Kidney (tissue), 14 donors: ENCODE results near the gene SEBOX. TPM values are rescaled to one million over a fixed set of nuclear protein-coding genes. Genes with fewer than 3 reads are reported as not detected.

Experiments
- DNase-seq, 5 donors: peaks; one replicate each; pipeline ENCODE4 v3.0.0-alpha.2; 2013 to 2020
- FAIRE-seq: peaks from 2 replicates; lab custom pipeline; 2012; peaks lifted over from hg19 to GRCh38; lab: Jason Lieb, UNC
- H3K27ac ChIP-seq, 2 donors: one replicate each; pipeline ENCODE4 v1.7.0; 2013; ENCODE audit warnings: low read depth in 2 of 2, low read length in 2 of 2, inconsistent platforms in 1 of 2
- H3K27me3 ChIP-seq: one replicate; pipeline ENCODE4 v1.7.1; 2013; ENCODE audit warnings: low read length, inconsistent platforms; ENCODE audit not compliant: control insufficient read depth, insufficient read depth
- H3K36me3 ChIP-seq, 3 donors: one replicate each; pipeline versions ENCODE4 v1.7.0 to v1.7.1; 2013; ENCODE audit warnings: low read length in 3 of 3, control low read depth in 1 of 3, inconsistent platforms in 1 of 3; ENCODE audit not compliant: insufficient read depth in 3 of 3, control insufficient read depth in 2 of 3
- H3K4me1 ChIP-seq, 3 donors: one replicate each; pipeline versions ENCODE4 v1.7.0 to v1.7.1; 2013; ENCODE audit warnings: low read length in 3 of 3, inconsistent platforms in 1 of 3, low read depth in 1 of 3; ENCODE audit not compliant: control insufficient read depth in 2 of 3, insufficient read depth in 2 of 3
- H3K4me3 ChIP-seq, 3 donors: one replicate each; pipeline versions ENCODE4 v1.7.0 to v1.8.1; 2013; ENCODE audit warnings: low read length in 3 of 3, control low read depth in 1 of 3, inconsistent platforms in 1 of 3
- H3K9ac ChIP-seq, 3 donors: one replicate each; pipeline versions ENCODE4 v1.7.0 to v1.7.1; 2013; ENCODE audit warnings: low read length in 3 of 3, control low read depth in 1 of 3, inconsistent platforms in 1 of 3
- H3K9me3 ChIP-seq, 3 donors: one replicate each; pipeline versions ENCODE4 v1.7.0 to v1.7.1; 2013; ENCODE audit warnings: low read length in 3 of 3, control low read depth in 1 of 3, inconsistent platforms in 1 of 3; ENCODE audit not compliant: control insufficient read depth in 2 of 3, insufficient read depth in 1 of 3
- intact Hi-C: fragments of 100-400 bp; cut with DNase I; formaldehyde crosslinking; loops from one replicate; pipeline ENCODE4 v1.11.1; 2022
- microRNA-seq: library from miRNA; unstranded; fragments of <30 nt; microRNA quantifications from one replicate; pipeline ENCODE4 v1.2.0, GENCODE V29; 2020
- polyA plus RNA-seq: library from polyadenylated mRNA; stranded (reverse); fragments of 350-450 nt; fragmentation: Illumina TruSeq; extraction: RNeasy Lipid Tissue Mini Kit (QIAGEN cat#74804); gene quantifications from one replicate; pipeline ENCODE4 v1.2.3, GENCODE V29; 2014; ENCODE audit warnings: low read depth, low replicate concordance; ENCODE audit not compliant: insufficient read depth
- total RNA-seq: library from RNA; stranded (reverse); fragmentation: NEBNext Ultra II Directional; extraction: Animal tissue kit (Norgen Biotek cat#: 25700); gene quantifications from one replicate; pipeline ENCODE4 v1.2.1, GENCODE V29; 2021
- TF ChIP-seq, protein P1 (sequence below): IDR thresholded peaks from 3 replicates; pipeline ENCODE4 v1.5.1; 2012; ENCODE audit warnings: mild to moderate bottlenecking, moderate library complexity, borderline replicate concordance; ENCODE audit not compliant: insufficient read depth; ENCODE audit errors: extremely low read depth
- donor health status: control.
- donor health status: control.
- donor health status: control.
- donor health status: control.
- donor health status: control.
- donor health status: DM: yes; HTN: yes; CAD: no.
- donor health status: Normal renal cell carcinoma (clear cell type).

SEBOX gene
- total and polyA plus RNA-seq, 2 donors from 2014 or later: not detected

DNA sequence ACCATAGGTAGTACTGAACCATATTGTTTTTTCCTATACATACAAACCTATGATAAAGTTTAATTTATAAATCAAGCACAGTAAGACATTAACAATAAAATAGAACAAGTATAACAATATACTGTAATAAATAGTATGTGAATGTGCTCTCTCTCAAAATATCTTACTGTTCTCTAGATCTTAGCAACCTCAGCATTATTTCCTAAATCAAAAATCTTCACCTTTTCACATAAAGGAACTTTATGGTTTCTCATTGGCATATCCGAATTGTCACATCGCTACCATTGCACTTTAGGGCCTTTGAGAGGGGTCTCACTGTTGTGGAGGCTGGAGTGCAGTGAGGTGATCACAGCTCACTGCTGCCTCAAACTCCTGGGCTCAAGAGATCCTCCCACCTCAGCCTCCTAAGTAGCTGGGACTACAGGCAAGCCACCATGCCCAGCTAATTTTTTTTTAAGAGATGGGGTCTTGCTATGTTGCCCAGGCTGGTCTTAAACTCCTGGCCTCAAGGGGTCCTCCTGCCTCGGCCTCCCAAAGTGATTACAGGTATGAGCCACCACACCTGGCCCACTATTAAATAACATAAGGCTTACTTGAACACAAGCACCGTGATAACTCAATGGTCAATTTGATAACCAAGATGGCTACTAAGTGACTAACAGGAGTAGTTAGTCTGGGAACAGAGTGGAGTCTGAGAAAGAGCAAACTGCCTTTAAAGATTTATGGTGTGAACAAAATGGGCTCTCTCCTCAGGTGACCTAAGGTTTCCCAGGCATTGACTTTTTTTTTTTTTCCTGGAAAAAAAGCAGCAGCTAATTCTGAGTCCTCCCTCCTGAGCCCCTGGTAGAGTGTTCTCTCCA is 48.9 kb downstream of the SEBOX start:
- TF ChIP-seq, protein P1, sequence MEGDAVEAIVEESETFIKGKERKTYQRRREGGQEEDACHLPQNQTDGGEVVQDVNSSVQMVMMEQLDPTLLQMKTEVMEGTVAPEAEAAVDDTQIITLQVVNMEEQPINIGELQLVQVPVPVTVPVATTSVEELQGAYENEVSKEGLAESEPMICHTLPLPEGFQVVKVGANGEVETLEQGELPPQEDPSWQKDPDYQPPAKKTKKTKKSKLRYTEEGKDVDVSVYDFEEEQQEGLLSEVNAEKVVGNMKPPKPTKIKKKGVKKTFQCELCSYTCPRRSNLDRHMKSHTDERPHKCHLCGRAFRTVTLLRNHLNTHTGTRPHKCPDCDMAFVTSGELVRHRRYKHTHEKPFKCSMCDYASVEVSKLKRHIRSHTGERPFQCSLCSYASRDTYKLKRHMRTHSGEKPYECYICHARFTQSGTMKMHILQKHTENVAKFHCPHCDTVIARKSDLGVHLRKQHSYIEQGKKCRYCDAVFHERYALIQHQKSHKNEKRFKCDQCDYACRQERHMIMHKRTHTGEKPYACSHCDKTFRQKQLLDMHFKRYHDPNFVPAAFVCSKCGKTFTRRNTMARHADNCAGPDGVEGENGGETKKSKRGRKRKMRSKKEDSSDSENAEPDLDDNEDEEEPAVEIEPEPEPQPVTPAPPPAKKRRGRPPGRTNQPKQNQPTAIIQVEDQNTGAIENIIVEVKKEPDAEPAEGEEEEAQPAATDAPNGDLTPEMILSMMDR: no peak
- no peaks in the 10 kb centered on the region for H3K36me3 ChIP-seq
- FAIRE-seq: no peak
- no peaks in the 10 kb centered on the region for H3K27me3 ChIP-seq
- H3K4me3 ChIP-seq: no peak overlapping the region
- no peaks in the 10 kb centered on the region for H3K9me3 ChIP-seq
- DNase-seq: peak in 1 of 5 donors; percentile 22
- no peak overlapping the region for H3K27ac ChIP-seq
- intact Hi-C loops: no loop called here
- H3K4me1 ChIP-seq: peaks cover 0 to 12% (median 3%) of the 10 kb centered on the region in 3 donors
- no peak overlapping the region for H3K9ac ChIP-seq

DNA sequence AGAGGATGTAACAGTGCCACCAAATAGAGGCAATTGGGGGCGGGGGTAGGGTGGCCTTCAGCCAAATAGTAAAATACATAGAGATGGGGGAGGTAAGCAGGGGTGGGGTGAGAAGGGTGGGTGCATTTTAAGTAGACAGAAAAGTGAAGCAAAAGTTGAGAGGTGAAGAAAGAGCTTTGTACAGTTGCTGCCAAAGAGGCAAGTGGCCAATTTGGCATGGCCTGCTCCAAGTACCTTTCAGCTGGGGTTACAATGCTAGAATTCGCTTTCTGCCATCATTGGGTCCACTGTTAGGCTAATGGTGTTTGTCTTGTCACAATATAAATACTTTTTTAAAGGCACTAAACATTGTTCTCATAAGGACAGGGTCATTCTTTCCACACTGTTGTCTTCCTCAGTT is 51.2 kb downstream of the SEBOX start:
- DNase-seq (no peak), FAIRE-seq (no peak)
- Histone ChIP-seq H3K27ac (no peak overlapping the region), H3K9me3 (no peaks in the 10 kb centered on the region), H3K27me3 (no peaks in the 10 kb centered on the region), H3K4me1 (peaks cover 0 to 7% (median 0%) of the 10 kb centered on the region in 3 donors), H3K36me3 (no peaks in the 10 kb centered on the region), H3K9ac (no peak overlapping the region), H3K4me3 (no peak overlapping the region)
- intact Hi-C loops: no loop called here
- TF ChIP-seq, protein P1: no peak

Small RNA genes lying within 50 kb of the gene (microRNA-seq; reads per million reads assigned to microRNA genes)
- not detected for gene MIR4723

Other genes with a start within 250 kb of the SEBOX start
- 11.6 TPM for gene TMEM97, start 46.0 kb downstream of the SEBOX start, total RNA-seq
- 10.2 TPM for gene TMEM97, start 46.0 kb downstream of the SEBOX start, polyA plus RNA-seq
- 37.5 TPM for gene IFT20, start 29.7 kb downstream of the SEBOX start, total RNA-seq
- 52.6 TPM for gene IFT20, start 29.7 kb downstream of the SEBOX start, polyA plus RNA-seq
- 83.9 TPM for gene TNFAIP1, start 29.4 kb downstream of the SEBOX start, total RNA-seq
- gene TNFAIP1, start 29.4 kb downstream of the SEBOX start, polyA plus RNA-seq: 28.9 TPM
- 84.9 TPM for gene POLDIP2, start 7.7 kb downstream of the SEBOX start, total RNA-seq
- gene POLDIP2, start 7.7 kb downstream of the SEBOX start, polyA plus RNA-seq: 174 TPM
- 0.98 TPM for gene VTN, start 5.1 kb upstream of the SEBOX start, total RNA-seq
- 3.5 TPM for gene VTN, start 5.1 kb upstream of the SEBOX start, polyA plus RNA-seq
- 23.8 TPM for gene SARM1, start 6.5 kb upstream of the SEBOX start, total RNA-seq
- gene SARM1, start 6.5 kb upstream of the SEBOX start, polyA plus RNA-seq: 10.4 TPM
- 14.7 TPM for gene SLC46A1, start 41.0 kb upstream of the SEBOX start, total RNA-seq
- gene SLC46A1, start 41.0 kb upstream of the SEBOX start, polyA plus RNA-seq: 9.7 TPM
- 1.1 TPM for gene SLC13A2, start 108.4 kb upstream of the SEBOX start, total RNA-seq
- 69.0 TPM for gene SLC13A2, start 108.4 kb upstream of the SEBOX start, polyA plus RNA-seq
- not detected for gene FOXN1, start 141.1 kb upstream of the SEBOX start, total RNA-seq
- not detected for gene FOXN1, start 141.1 kb upstream of the SEBOX start, polyA plus RNA-seq
- gene UNC119, start 187.4 kb upstream of the SEBOX start, total RNA-seq: 19.0 TPM
- 60.7 TPM for gene UNC119, start 187.4 kb upstream of the SEBOX start, polyA plus RNA-seq
- 75.0 TPM for gene PIGS, start 206.3 kb upstream of the SEBOX start, total RNA-seq
- 60.6 TPM for gene PIGS, start 206.3 kb upstream of the SEBOX start, polyA plus RNA-seq
- 7.1 TPM for gene ALDOC, start 211.7 kb upstream of the SEBOX start, total RNA-seq
- gene ALDOC, start 211.7 kb upstream of the SEBOX start, polyA plus RNA-seq: 21.9 TPM
- gene SPAG5, start 233.8 kb upstream of the SEBOX start, total RNA-seq: 7.4 TPM
- gene SPAG5, start 233.8 kb upstream of the SEBOX start, polyA plus RNA-seq: 123 TPM
- 10.2 TPM for gene RSKR, start 249.0 kb upstream of the SEBOX start, total RNA-seq
- 4.1 TPM for gene RSKR, start 249.0 kb upstream of the SEBOX start, polyA plus RNA-seq